OCI-LY3 (cell line): ENCODE results near the gene CLTC.
A peak's percentile ranks its signal among the peaks of the same experiment; 100 is the strongest.

ENCODE experiments used
- H2AFZ ChIP-seq: fragments of 200-600, 300-600 bp; shearing (Covaris generic); 2 replicates; pipeline ENCODE4 v1.6.0; 2014; ENCODE audit warnings: antibody characterized with exemption, low read depth, low read length
- H3K27ac ChIP-seq: fragments of 200-600, 300-600 bp; sonication (generic); 2 replicates; pipeline ENCODE4 v1.5.1; 2014; ENCODE audit warnings: mild to moderate bottlenecking, low read length, moderate library complexity, mixed read lengths
- H3K27me3 ChIP-seq: fragments of 200-600, 300-600 bp; sonication (generic); 2 replicates; pipeline ENCODE4 v1.6.1; 2014; ENCODE audit warnings: low read depth, low read length, mixed read lengths
- H3K36me3 ChIP-seq: fragments of 200-600, 300-600 bp; sonication (generic); replicated peaks from 2 replicates; pipeline ENCODE3; 2014; ENCODE audit warnings: low read depth, low read length, mixed read lengths
- H3K4me1 ChIP-seq: fragments of 300-600, 200-600 bp; sonication (generic); 2 replicates; pipeline ENCODE4 v1.6.1; 2014; ENCODE audit warnings: low read length, mixed read lengths
- H3K4me2 ChIP-seq: fragments of 200-600, 300-600 bp; sonication (generic); 2 replicates; pipeline ENCODE4 v1.6.1; 2014; ENCODE audit warnings: low read length, mixed read lengths
- H3K4me3 ChIP-seq: fragments of 300-600, 200-600 bp; sonication (generic); 2 replicates; pipeline ENCODE4 v1.5.1; 2014; ENCODE audit warnings: antibody characterized with exemption, mild to moderate bottlenecking, low read length, moderate library complexity
- H3K79me2 ChIP-seq: fragments of 300-600, 200-600 bp; shearing (Covaris generic); 2 replicates; pipeline ENCODE4 v1.6.1; 2014; ENCODE audit warnings: mild to moderate bottlenecking, low read length, mixed read lengths
- H3K9ac ChIP-seq: fragments of 300-600, 200-600 bp; shearing (Covaris generic); 2 replicates; pipeline ENCODE4 v1.6.0; 2014; ENCODE audit warnings: mild to moderate bottlenecking, low read length, moderate library complexity
- H3K9me3 ChIP-seq: fragments of 200-600, 300-600 bp; shearing (Covaris generic); 2 replicates; pipeline ENCODE4 v1.6.1; 2014; ENCODE audit warnings: low read length, mixed read lengths; ENCODE audit not compliant: insufficient read depth
- H4K20me1 ChIP-seq: fragments of 200-600, 300-600 bp; sonication (generic); 2 replicates; pipeline ENCODE4 v1.6.1; 2016; ENCODE audit warnings: low read length, mixed read lengths; ENCODE audit not compliant: insufficient read depth
- EZH2phosphoT487 ChIP-seq: fragments of 200-600 bp; shearing (Covaris generic); IDR thresholded peaks from 2 replicates; pipeline ENCODE4 v1.6.1; 2018; ENCODE audit warnings: antibody characterized with exemption, mixed run types, low read depth
- TF ChIP-seq, protein P1 (sequence below): fragments of 200-600, 300-600 bp; sonication (generic); IDR thresholded peaks from 2 replicates; pipeline ENCODE4 v1.5.1; 2014; ENCODE audit warnings: antibody characterized with exemption, low read length, low read depth

CLTC gene

DNA sequence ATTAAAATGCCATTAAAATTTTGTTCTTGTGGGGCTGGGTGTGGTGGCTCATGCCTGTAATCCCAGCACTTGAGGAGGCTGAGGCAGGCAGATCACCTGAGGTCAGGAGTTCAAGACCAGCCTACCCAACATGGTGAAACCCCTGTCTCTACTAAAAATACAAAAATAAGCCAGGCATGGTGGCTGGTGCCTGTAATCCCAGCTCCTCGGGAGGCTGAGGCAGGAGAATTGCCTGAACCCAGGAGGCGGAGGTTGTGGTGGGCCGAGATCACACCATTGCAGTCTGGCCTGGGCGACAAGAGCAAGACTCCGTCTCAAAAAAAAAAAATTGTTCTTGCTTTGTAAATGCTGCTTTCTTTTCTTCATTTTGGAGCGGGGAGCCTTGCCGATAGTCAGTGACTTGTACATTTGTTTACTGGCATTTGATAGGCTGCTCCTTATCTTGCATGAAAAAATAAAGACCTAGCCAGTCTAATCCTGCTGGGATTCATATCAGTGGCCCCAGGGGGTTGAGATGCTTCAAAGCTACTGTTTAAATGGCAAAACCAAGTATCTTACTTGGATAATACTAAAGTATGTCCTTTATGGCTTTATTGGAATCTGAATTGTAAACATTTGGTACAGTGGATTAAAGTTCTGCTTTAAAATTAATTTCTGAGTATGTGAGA is 3.3 kb upstream of the CLTC start:
- TF ChIP-seq EZH2phosphoT487 = no peak
- TF ChIP-seq, protein P1, sequence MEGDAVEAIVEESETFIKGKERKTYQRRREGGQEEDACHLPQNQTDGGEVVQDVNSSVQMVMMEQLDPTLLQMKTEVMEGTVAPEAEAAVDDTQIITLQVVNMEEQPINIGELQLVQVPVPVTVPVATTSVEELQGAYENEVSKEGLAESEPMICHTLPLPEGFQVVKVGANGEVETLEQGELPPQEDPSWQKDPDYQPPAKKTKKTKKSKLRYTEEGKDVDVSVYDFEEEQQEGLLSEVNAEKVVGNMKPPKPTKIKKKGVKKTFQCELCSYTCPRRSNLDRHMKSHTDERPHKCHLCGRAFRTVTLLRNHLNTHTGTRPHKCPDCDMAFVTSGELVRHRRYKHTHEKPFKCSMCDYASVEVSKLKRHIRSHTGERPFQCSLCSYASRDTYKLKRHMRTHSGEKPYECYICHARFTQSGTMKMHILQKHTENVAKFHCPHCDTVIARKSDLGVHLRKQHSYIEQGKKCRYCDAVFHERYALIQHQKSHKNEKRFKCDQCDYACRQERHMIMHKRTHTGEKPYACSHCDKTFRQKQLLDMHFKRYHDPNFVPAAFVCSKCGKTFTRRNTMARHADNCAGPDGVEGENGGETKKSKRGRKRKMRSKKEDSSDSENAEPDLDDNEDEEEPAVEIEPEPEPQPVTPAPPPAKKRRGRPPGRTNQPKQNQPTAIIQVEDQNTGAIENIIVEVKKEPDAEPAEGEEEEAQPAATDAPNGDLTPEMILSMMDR = no peak

DNA sequence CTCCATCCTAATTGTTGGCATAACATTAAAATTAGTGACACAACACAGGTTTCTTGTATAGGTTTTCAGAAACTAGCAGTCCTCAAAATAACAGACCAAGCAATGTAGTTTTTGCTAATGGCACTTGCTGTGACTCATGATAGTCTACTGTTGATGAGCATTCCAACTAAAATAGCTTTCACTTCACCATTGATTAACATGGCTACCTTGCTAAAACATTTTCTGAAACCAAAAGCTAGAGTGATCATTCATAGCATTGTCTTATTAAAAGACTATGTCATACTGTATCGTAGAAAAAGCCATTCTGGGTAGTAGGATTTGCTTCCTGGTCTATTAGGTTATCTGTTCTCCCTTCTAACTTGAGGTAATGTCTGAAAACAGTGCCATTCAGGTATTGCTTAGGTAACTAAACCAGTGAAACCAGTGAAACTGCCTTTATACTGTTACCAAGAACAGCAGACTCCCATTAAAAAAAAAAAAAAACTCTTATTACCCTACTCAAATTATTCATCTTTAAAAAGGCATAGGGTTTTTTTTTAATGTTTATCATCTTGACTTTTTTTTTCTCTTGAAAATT is 2.5 kb upstream of the CLTC start:
- H3K9ac ChIP-seq = no peak overlapping the region
- TF ChIP-seq, protein P1 = no peak
- no peak for TF ChIP-seq EZH2phosphoT487
- no peak overlapping the region for H3K4me2 ChIP-seq
- peaks cover 43% of the 10 kb centered on the region for H3K79me2 ChIP-seq
- peaks cover 17% of the 10 kb centered on the region for H4K20me1 ChIP-seq
- H3K27ac ChIP-seq = no peak overlapping the region
- H3K4me1 ChIP-seq = peaks cover 21% of the 10 kb centered on the region
- no peak overlapping the region for H2AFZ ChIP-seq
- no peaks in the 10 kb centered on the region for H3K9me3 ChIP-seq
- no peaks in the 10 kb centered on the region for H3K27me3 ChIP-seq
- H3K36me3 ChIP-seq = no peaks in the 10 kb centered on the region
- H3K4me3 ChIP-seq = no peak overlapping the region

More for the DNA sequence above, 3.3 kb upstream of the CLTC start:
- no peak overlapping the region for H3K4me2 ChIP-seq
- H3K79me2 ChIP-seq = peaks cover 34% of the 10 kb centered on the region
- no peak overlapping the region for H3K4me3 ChIP-seq
- no peaks in the 10 kb centered on the region for H3K27me3 ChIP-seq
- no peaks in the 10 kb centered on the region for H3K36me3 ChIP-seq
- peaks cover 8% of the 10 kb centered on the region for H4K20me1 ChIP-seq
- no peak overlapping the region for H2AFZ ChIP-seq
- H3K27ac ChIP-seq = no peak overlapping the region
- H3K4me1 ChIP-seq = peaks cover 12% of the 10 kb centered on the region
- no peak overlapping the region for H3K9ac ChIP-seq
- no peaks in the 10 kb centered on the region for H3K9me3 ChIP-seq

DNA sequence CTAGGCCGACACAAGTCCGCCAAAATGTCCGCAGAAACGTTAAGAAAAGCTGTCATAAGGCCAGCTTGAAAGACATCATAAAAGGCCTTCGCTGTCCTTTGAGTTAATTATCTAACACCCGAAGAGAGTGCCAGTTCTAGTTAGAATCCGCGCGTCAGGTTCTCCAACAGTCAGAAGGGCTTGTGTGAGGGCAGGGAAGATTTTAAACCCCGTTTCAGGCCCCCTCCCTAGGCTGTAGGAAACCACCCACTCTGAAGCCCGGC is 729 bp upstream of the CLTC start:
- no peak overlapping the region for H2AFZ ChIP-seq
- H3K79me2 ChIP-seq = peaks cover 60% of the 10 kb centered on the region

DNA sequence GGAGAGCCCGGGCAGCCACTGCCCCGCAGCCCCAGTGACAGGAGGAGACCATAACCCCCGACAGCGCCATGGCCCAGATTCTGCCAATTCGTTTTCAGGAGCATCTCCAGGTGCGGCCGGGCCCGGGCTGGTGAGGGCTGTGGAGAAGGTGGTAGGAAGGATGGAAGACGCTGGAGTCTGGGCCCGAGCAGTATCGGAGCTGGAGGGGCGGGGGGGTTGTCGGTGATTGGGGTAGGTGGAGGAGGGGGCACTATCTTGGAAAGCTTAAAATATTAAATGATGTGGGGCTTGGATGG is 317 bp downstream of the CLTC start:
- Histone ChIP-seq H3K79me2 (peaks cover 71% of the 10 kb centered on the region), H3K4me1 (peaks cover 38% of the 10 kb centered on the region), H3K9ac (peak overlapping the region; percentile 100), H3K4me2 (peak overlapping the region; percentile 60), H3K27ac (peak overlapping the region; percentile 87), H3K4me3 (peak overlapping the region; percentile 100), H3K36me3 (peaks cover 6% of the 10 kb centered on the region), H2AFZ (peak overlapping the region; percentile 53; the same call in 1 of the 2 replicates), H3K9me3 (no peaks in the 10 kb centered on the region), H3K27me3 (no peaks in the 10 kb centered on the region), H4K20me1 (peaks cover 41% of the 10 kb centered on the region)
- TF ChIP-seq EZH2phosphoT487 = no peak
- TF ChIP-seq, protein P1 = no peak

More for the DNA sequence above, 729 bp upstream of the CLTC start:
- Histone ChIP-seq H3K27ac (peak overlapping the region; percentile 87), H3K27me3 (no peaks in the 10 kb centered on the region), H4K20me1 (peaks cover 34% of the 10 kb centered on the region), H3K4me2 (peak overlapping the region; percentile 73), H3K36me3 (peaks cover 6% of the 10 kb centered on the region), H3K9me3 (no peaks in the 10 kb centered on the region), H3K4me1 (peaks cover 36% of the 10 kb centered on the region), H3K4me3 (peak overlapping the region; percentile 100), H3K9ac (peak overlapping the region; percentile 100)
- TF ChIP-seq, protein P1 = no peak
- TF ChIP-seq EZH2phosphoT487 = no peak
